ENCODE data around the gene TLE5. TPM values are rescaled to one million over a fixed set of nuclear protein-coding genes. Genes with fewer than 3 reads are reported as not detected.
"Not testable (repeated sequence)": the region's sequence is repeated elsewhere in the genome, so short reads cannot be mapped to it uniquely, and the experiment has no call there.

TLE5 gene
- total RNA-seq, 3 donors from 2014 or later = 329 to 407 (median 397) TPM

DNA sequence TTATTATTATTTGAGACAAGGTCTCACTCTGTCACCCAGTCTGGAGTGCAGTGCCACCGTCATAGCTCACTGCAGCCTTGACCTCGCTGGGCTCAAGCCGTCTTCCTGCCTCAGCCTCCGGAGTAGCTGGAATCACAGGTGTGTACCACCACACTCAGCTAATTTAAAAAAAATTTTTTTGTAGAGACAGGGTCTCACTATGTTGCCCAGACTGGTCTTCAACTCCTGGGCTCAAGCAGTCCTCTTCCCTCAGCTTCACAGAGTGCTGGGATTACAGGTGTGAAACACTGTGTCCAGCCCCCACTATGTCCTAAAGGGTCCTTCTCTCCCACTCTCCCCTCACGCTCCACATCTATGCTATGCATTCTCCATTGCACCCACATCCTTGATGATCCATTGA, 24.1 kb downstream of the TLE5 start:
- TF ChIP-seq POLR2A (IDR thresholded peaks at IDR 0.05) (no peak), POLR2AphosphoS5 (IDR thresholded peaks at IDR 0.05) (no peak)
- TF ChIP-seq, protein P1, sequence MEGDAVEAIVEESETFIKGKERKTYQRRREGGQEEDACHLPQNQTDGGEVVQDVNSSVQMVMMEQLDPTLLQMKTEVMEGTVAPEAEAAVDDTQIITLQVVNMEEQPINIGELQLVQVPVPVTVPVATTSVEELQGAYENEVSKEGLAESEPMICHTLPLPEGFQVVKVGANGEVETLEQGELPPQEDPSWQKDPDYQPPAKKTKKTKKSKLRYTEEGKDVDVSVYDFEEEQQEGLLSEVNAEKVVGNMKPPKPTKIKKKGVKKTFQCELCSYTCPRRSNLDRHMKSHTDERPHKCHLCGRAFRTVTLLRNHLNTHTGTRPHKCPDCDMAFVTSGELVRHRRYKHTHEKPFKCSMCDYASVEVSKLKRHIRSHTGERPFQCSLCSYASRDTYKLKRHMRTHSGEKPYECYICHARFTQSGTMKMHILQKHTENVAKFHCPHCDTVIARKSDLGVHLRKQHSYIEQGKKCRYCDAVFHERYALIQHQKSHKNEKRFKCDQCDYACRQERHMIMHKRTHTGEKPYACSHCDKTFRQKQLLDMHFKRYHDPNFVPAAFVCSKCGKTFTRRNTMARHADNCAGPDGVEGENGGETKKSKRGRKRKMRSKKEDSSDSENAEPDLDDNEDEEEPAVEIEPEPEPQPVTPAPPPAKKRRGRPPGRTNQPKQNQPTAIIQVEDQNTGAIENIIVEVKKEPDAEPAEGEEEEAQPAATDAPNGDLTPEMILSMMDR (IDR thresholded peaks at IDR 0.05) = no peak
- intact Hi-C loops (cut with DNase I; ENCODE audit: low total_unique reads) = no loop called here
- Histone ChIP-seq H3K27ac (no peak overlapping the region), H3K4me1 (peaks cover 8 to 13% of the 10 kb centered on the region in 2 donors), H3K36me3 (no peaks in the 10 kb centered on the region), H3K27me3 (no peaks in the 10 kb centered on the region), H3K4me3 (no peak overlapping the region), H3K9me3 (no peaks in the 10 kb centered on the region)
- no peak for DNase-seq (ENCODE audit: low spot score in 2 of 2)

DNA sequence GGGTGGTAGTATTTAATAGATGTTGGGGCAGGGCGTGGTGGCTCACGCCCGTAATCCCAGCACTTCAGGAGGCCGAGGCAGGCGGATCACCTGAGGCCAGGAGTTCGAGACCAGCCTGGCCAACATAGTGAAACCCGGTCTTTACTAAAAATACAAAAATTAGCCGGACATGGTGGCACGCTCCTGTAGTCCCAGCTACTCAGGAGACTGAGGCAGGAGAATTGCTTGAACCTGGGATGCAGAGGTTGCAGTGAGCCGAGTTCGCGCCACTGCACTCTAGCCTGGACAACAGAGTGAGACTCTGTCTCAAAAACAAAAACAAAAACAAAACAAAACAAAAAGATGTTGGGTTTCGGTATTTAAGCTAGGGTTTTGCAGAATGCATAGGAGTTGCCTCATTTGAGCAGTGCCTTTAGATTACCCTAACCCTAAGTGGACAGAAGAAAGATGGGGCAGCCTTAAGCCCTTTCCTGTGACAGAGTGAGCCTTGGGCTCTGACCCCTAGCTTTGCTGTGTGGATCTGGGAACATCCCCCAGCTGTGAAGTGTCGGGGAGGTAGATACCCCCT, 25.2 kb downstream of the TLE5 start:
- H3K36me3 ChIP-seq; DNase-seq (ENCODE audit: low spot score in 2 of 2); H3K27me3 ChIP-seq; H3K4me3 ChIP-seq; H3K9me3 ChIP-seq; intact Hi-C loops (cut with DNase I; ENCODE audit: low total_unique reads): not testable (repeated sequence)
- H3K4me1 ChIP-seq = peaks cover 8 to 13% of the 10 kb centered on the region in 2 donors
- H3K27ac ChIP-seq = peak overlapping the region; percentile 91 to 94

DNA sequence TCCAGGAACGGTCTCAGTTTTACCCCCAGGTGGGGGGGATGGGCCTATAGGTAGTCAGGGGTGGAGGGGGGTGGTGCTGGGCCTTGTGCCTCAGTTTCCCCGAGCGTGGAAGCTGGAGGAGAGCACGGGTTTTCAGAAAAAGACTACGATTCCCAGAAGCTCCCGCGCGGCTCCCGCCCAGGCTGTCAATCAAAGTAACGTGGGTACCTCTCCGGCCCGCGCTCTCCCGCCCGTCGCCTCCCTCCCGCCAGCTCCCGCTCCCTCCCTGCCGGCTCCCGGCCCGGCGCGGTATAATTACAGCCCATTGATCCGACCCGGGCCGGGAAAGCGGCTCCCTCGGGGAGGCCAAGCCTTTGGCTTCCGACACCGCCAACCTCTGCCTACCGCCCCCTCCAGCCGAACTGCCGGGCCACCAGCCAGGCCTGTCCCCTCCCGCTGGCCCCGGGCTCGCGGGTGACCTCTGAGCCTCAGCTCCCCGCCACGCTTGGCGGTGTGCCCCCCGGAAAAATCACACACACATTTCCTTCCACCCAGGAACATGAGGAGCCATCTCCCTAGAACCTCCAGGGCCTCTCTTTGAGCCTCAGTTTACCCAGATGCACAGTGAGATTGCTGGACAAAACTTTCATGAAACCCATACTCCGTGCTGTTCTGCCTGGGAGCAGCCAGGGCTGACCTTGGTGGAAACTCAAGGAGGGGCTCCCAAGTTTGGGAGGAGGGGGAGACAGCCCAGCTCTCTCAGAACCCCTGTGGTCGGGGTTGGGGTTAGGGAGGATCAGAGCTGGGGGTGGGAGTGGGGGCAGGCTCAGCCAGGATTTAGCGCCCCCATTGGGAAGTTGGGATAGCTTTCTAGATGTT, 25.9 kb downstream of the TLE5 start:
- H3K36me3 ChIP-seq = no peaks in the 10 kb centered on the region
- peak overlapping the region; percentile 48 to 76 (median 64) for H3K4me3 ChIP-seq
- intact Hi-C loops (cut with DNase I; ENCODE audit: low total_unique reads) = no loop called here
- no peaks in the 10 kb centered on the region for H3K9me3 ChIP-seq
- peak; percentile 92 to 94 for DNase-seq (ENCODE audit: low spot score in 2 of 2)
- peaks cover 4 to 13% of the 10 kb centered on the region in 2 donors for H3K4me1 ChIP-seq
- peak overlapping the region; percentile 91 to 94 for H3K27ac ChIP-seq
- no peaks in the 10 kb centered on the region for H3K27me3 ChIP-seq
- TF ChIP-seq, protein P1 (IDR thresholded peaks at IDR 0.05) = no peak
- peak; percentile 17 to 61 (median 56) for TF ChIP-seq POLR2AphosphoS5 (IDR thresholded peaks at IDR 0.05)
- no peak for TF ChIP-seq POLR2A (IDR thresholded peaks at IDR 0.05)

DNA sequence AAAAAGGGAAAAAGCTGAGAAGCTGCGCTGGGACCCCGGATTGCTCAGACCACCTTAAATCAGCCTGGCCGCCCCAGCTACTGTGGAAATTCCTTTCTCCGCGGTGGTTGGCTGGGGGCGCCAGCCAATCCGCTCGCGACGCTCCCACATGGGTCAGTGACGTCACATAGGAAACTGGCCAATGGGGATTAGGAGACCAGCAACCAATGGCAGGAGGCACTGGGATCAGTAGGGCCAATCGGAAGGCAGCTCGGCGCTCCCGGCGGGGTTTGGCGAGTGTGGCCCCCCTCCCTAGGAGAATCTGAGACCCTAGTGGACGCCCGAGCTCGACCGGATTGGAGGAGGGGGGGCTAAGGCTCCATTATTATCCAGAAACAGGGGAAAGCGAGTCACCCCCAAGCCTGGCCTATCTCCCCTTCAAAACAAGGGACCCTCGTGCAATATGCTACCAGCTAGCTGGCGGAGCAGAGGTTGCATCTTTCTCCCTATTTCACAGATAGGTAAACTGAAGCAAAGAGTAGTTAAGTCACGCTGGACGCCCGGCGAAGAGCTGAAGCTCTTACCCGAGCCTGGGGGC, 26.7 kb downstream of the TLE5 start:
- no peaks in the 10 kb centered on the region for H3K36me3 ChIP-seq
- TF ChIP-seq, protein P1 (IDR thresholded peaks at IDR 0.05) = no peak
- no peak for TF ChIP-seq POLR2A (IDR thresholded peaks at IDR 0.05)
- TF ChIP-seq POLR2AphosphoS5 (IDR thresholded peaks at IDR 0.05) = peak; percentile 8 to 69 (median 58)
- H3K4me1 ChIP-seq = peaks cover 4 to 13% of the 10 kb centered on the region in 2 donors
- intact Hi-C loops (cut with DNase I; ENCODE audit: low total_unique reads) = no loop called here
- H3K4me3 ChIP-seq = peak overlapping the region; percentile 48 to 76 (median 64)
- H3K27ac ChIP-seq = peak overlapping the region; percentile 91 to 94
- peak; percentile 98 to 99 for DNase-seq (ENCODE audit: low spot score in 2 of 2)
- H3K27me3 ChIP-seq = no peaks in the 10 kb centered on the region
- no peaks in the 10 kb centered on the region for H3K9me3 ChIP-seq

DNA sequence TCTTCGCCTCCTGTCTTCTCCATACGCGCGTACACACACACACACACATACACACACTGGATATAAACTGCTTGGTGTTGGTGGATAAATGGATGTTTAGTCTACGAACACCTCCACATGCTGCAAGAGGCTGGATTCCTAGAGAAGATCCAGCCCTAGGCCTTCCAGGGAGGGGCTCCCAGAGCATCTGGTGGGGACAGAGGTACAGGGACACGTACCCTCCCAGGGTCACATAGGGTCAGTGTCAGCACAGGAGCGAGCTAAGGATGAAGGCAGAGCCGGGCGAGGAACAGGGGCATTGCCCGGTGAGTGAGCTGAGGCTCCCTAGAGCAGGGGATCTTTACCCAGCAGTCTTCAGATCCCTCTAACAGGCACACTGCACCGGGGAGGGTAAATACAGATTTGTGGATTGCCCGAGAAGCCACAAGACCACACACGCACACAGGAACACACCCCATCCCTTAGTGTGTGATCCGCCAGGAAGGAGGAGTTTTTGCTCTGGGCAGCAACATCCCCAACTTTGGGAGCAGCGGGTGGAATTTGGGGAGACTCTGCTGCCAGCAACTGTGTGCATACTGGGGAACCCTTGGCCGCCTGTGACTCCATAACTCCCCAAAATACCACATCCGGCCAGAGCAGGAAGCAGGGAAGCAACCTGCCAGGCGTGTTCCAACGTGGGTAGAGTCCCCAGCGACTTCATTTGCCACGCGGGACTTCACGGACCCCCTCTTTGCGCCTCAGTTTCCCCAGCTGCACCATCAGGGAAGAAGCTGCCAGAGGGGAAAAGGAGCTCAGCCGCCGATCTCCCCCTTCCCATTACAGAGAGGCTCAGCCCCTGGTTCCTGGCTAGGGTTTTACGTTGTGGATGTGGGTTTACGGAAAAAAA, 27.4 kb downstream of the TLE5 start:
- no peaks in the 10 kb centered on the region for H3K27me3 ChIP-seq
- TF ChIP-seq POLR2AphosphoS5 (IDR thresholded peaks at IDR 0.05) (no peak), POLR2A (IDR thresholded peaks at IDR 0.05) (no peak)
- TF ChIP-seq, protein P1 (IDR thresholded peaks at IDR 0.05) = no peak
- intact Hi-C loops (cut with DNase I; ENCODE audit: low total_unique reads) = no loop called here
- H3K36me3 ChIP-seq = no peaks in the 10 kb centered on the region
- H3K27ac ChIP-seq = peak overlapping the region; percentile 91 to 94
- H3K4me1 ChIP-seq = peaks cover 4 to 13% of the 10 kb centered on the region in 2 donors
- peak overlapping the region; percentile 48 to 76 (median 64) for H3K4me3 ChIP-seq
- peak in 1 of 2 donors; percentile 67 for DNase-seq (ENCODE audit: low spot score in 2 of 2)
- H3K9me3 ChIP-seq = no peaks in the 10 kb centered on the region
